OCI-LY7 (cell line): ENCODE data around the gene DLEU7. TPM values are rescaled to one million over a fixed set of nuclear protein-coding genes. Genes with fewer than 3 reads are reported as not detected.

Experiments used
- BruUV-seq: library from RNA; stranded (reverse); fragments of 400-500 nt; replicated peaks from 2 replicates; lab custom pipeline; 2021; lab: Mats Ljungman, UMichigan
- CTCF ChIA-PET: fragments of 300-600 bp; sonication (Branson Sonifier 250); formaldehyde crosslinking; loops from one replicate; lab custom pipeline; 2022; ENCODE audit warnings: antibody characterized with exemption; ENCODE audit not compliant: unreplicated experiment; lab: Charles Lee
- POLR2A ChIA-PET: fragments of 300-600 bp; sonication (Branson Sonifier 250); formaldehyde crosslinking; loops from one replicate; lab custom pipeline; 2022; ENCODE audit warnings: antibody characterized with exemption; lab: Charles Lee
- DNase-seq: peaks from one replicate; pipeline ENCODE4 v3.0.0-alpha.2; 2015; ENCODE audit warnings: low spot score
- H2AFZ ChIP-seq: fragments of 200-600 bp; sonication (generic), shearing (Covaris generic); 2 replicates; pipeline ENCODE4 v1.6.1; 2014; ENCODE audit warnings: mild to moderate bottlenecking, antibody characterized with exemption, low read length, moderate library complexity
- H3K27ac ChIP-seq: fragments of 200-600 bp; sonication (generic); 2 replicates; pipeline ENCODE4 v1.5.1; 2014; ENCODE audit warnings: mixed run types, low read depth, mild to moderate bottlenecking, moderate library complexity, low read length, inconsistent platforms; ENCODE audit not compliant: poor library complexity, severe bottlenecking
- H3K36me3 ChIP-seq: fragments of 200-600 bp; sonication (generic); 2 replicates; pipeline ENCODE4 v1.6.1; 2014; ENCODE audit warnings: mild to moderate bottlenecking, antibody characterized with exemption, low read length, moderate library complexity, mixed read lengths; ENCODE audit not compliant: insufficient read depth
- H3K4me1 ChIP-seq: fragments of 200-600 bp; sonication (generic); 2 replicates; pipeline ENCODE4 v1.5.1; 2014; ENCODE audit warnings: mild to moderate bottlenecking, low read length; ENCODE audit not compliant: insufficient read depth, poor library complexity, severe bottlenecking
- H3K4me2 ChIP-seq: fragments of 200-600 bp; sonication (generic); 2 replicates; pipeline ENCODE4 v1.6.1; 2014; ENCODE audit warnings: mild to moderate bottlenecking, low read length
- H3K4me3 ChIP-seq: fragments of 200-600 bp; sonication (generic); 2 replicates; pipeline ENCODE4 v1.5.1; 2014; ENCODE audit warnings: mild to moderate bottlenecking, low read depth, low read length; ENCODE audit not compliant: poor library complexity, severe bottlenecking
- H3K79me2 ChIP-seq: fragments of 200-600 bp; sonication (generic); 2 replicates; pipeline ENCODE4 v1.6.1; 2016; ENCODE audit warnings: low read depth, mild to moderate bottlenecking, low read length, moderate library complexity, mixed read lengths; ENCODE audit not compliant: insufficient read depth
- H3K9me2 ChIP-seq: fragments of 200-600 bp; sonication (generic); 2 replicates; pipeline ENCODE4 v1.6.1; 2016; ENCODE audit warnings: mild to moderate bottlenecking, low read length, mixed read lengths; ENCODE audit not compliant: insufficient read depth
- H3K9me3 ChIP-seq: fragments of 200-600 bp; sonication (generic); 2 replicates; pipeline ENCODE4 v1.6.1; 2014; ENCODE audit warnings: mild to moderate bottlenecking, mixed run types, low read length, mixed read lengths
- H4K20me1 ChIP-seq: fragments of 200-600 bp; sonication (generic); 2 replicates; pipeline ENCODE4 v1.6.1; 2014; ENCODE audit warnings: mild to moderate bottlenecking, antibody characterized with exemption, low read length, moderate library complexity, mixed read lengths; ENCODE audit not compliant: insufficient read depth
- CTCF ChIP-seq: fragments of 200-600 bp; sonication (generic); conservative IDR thresholded peaks from 2 replicates; pipeline ENCODE4 v1.5.1; 2014; ENCODE audit warnings: mild to moderate bottlenecking, antibody characterized with exemption, low read length, moderate library complexity, mixed read lengths
- EZH2phosphoT487 ChIP-seq: fragments of 200-600 bp; sonication (generic); IDR thresholded peaks from 2 replicates; pipeline ENCODE4 v1.6.1; 2018; ENCODE audit warnings: low read depth, borderline replicate concordance, mild to moderate bottlenecking, mixed run types, antibody characterized with exemption, low read length, moderate library complexity, mixed read lengths
- intact Hi-C: fragments of 100-400 bp; cut with micrococcal nuclease; formaldehyde crosslinking; loops from one replicate; pipeline ENCODE4 v1.10.0; 2022; ENCODE audit not compliant: unreplicated experiment
- total RNA-seq, 2 experiments: library from RNA; depleted of rRNA in 1 of 2; stranded (reverse); fragments of >200 nt in 1 of 2; shearing (Covaris generic) in 1 of 2; gene quantifications; 2 replicates each; pipeline ENCODE4 v1.2.3, GENCODE V29; 2014 to 2022

Gene DLEU7
- total RNA-seq, 2 experiments from 2014 or later: not detected

GRCh38 chr13:50842251-50842989 lies 1.1 kb downstream of the DLEU7 start:
- POLR2A ChIA-PET: interaction anchor here (1.1 to 1.3 kb wide), 3 partner anchors 9 to 13 kb away, joined by 3 to 4 read pairs (median 4); no protein-coding TSS in a partner anchor

GRCh38 chr13:50841786-50842185 lies 1.7 kb downstream of the DLEU7 start:
- Histone ChIP-seq H3K9me3 (no peaks in the 10 kb centered on the region), H3K9me2 (no peaks in the 10 kb centered on the region; the same call in 1 of the 2 replicates), H3K27ac (no peak overlapping the region), H3K36me3 (no peaks in the 10 kb centered on the region), H3K79me2 (no peaks in the 10 kb centered on the region), H3K4me3 (no peak overlapping the region), H3K4me2 (no peak overlapping the region), H4K20me1 (no peaks in the 10 kb centered on the region), H3K4me1 (peaks cover 9% of the 10 kb centered on the region), H2AFZ (no peak overlapping the region)
- ChIA-PET POLR2A (interaction anchor here (1.1 to 1.3 kb wide), 3 partner anchors 9 to 13 kb away, joined by 3 to 4 read pairs (median 4); no protein-coding TSS in a partner anchor), CTCF (no interaction called here)
- intact Hi-C loops: no loop called here
- no peak for DNase-seq
- TF ChIP-seq EZH2phosphoT487 (no peak), CTCF (no peak)
- BruUV-seq: no TSS peak

More at GRCh38 chr13:50842251-50842989, 1.1 kb downstream of the DLEU7 start:
- H3K4me1 ChIP-seq: peaks cover 16% of the 10 kb centered on the region
- H3K4me3 ChIP-seq: no peak overlapping the region
- intact Hi-C loops: no loop called here
- BruUV-seq: no TSS peak
- no peaks in the 10 kb centered on the region for H3K36me3 ChIP-seq
- H4K20me1 ChIP-seq: no peaks in the 10 kb centered on the region
- peak overlapping the region; percentile 6; the same call in 1 of the 2 replicates for H2AFZ ChIP-seq
- H3K4me2 ChIP-seq: no peak overlapping the region
- no peaks in the 10 kb centered on the region for H3K9me3 ChIP-seq
- DNase-seq: no peak
- no peaks in the 10 kb centered on the region for H3K79me2 ChIP-seq
- no peak for TF ChIP-seq EZH2phosphoT487
- no peak for TF ChIP-seq CTCF
- H3K27ac ChIP-seq: no peak overlapping the region
- CTCF ChIA-PET: no interaction called here
- no peaks in the 10 kb centered on the region; the same call in 1 of the 2 replicates for H3K9me2 ChIP-seq

GRCh38 chr13:50840284-50840683 lies 3.2 kb downstream of the DLEU7 start:
- no peak overlapping the region for H2AFZ ChIP-seq
- no peaks in the 10 kb centered on the region for H3K9me3 ChIP-seq
- H4K20me1 ChIP-seq: no peaks in the 10 kb centered on the region
- H3K36me3 ChIP-seq: no peaks in the 10 kb centered on the region
- DNase-seq: no peak
- H3K4me3 ChIP-seq: no peak overlapping the region
- H3K79me2 ChIP-seq: no peaks in the 10 kb centered on the region
- TF ChIP-seq CTCF: no peak
- TF ChIP-seq EZH2phosphoT487: no peak
- BruUV-seq: no TSS peak
- H3K27ac ChIP-seq: no peak overlapping the region
- no peaks in the 10 kb centered on the region; the same call in 1 of the 2 replicates for H3K9me2 ChIP-seq
- CTCF ChIA-PET: interaction anchor here (1.3 kb wide), 1 partner anchor 10 kb away, joined by 4 read pairs; no protein-coding TSS in a partner anchor
- peaks cover 6% of the 10 kb centered on the region for H3K4me1 ChIP-seq
- POLR2A ChIA-PET: no interaction called here
- no peak overlapping the region for H3K4me2 ChIP-seq
- intact Hi-C loops: no loop called here
